D721Med (cell line): Measurements from ENCODE around the gene TLE2.
"Not testable (repeated sequence)": the region's sequence is repeated elsewhere in the genome, so short reads cannot be mapped to it uniquely, and the experiment has no call there.

Experiments
- DNase-seq: peaks from one replicate; pipeline ENCODE4 v3.0.0; 2011; ENCODE audit warnings: low spot score; ENCODE audit not compliant: insufficient read length
- FAIRE-seq: peaks from 2 replicates; lab custom pipeline; 2011; peaks lifted over from hg19 to GRCh38; lab: Jason Lieb, UNC
- CTCF ChIP-seq: IDR thresholded peaks from 2 replicates; pipeline ENCODE4 v1.5.1; 2012; ENCODE audit warnings: mild to moderate bottlenecking, control low read depth; ENCODE audit not compliant: insufficient read depth; ENCODE audit errors: missing control alignments

TLE2 gene

GRCh38 chr19:3017923-3018322 lies 11.2 kb downstream of the TLE2 start:
- DNase-seq = no peak
- TF ChIP-seq CTCF = no peak
- FAIRE-seq = no peak

- FAIRE-seq = no peak
- DNase-seq = no peak
- TF ChIP-seq CTCF = no peak
Measured at GRCh38 chr19:3015126-3016057, 13.7 kb downstream of the TLE2 start.

- no peak for DNase-seq
Measured at GRCh38 chr19:3014135-3014534, 14.9 kb downstream of the TLE2 start.

GRCh38 chr19:3013263-3013725 lies 15.8 kb downstream of the TLE2 start:
- TF ChIP-seq CTCF = no peak
- DNase-seq (no peak), FAIRE-seq (no peak)

More at GRCh38 chr19:3014135-3014534, 14.9 kb downstream of the TLE2 start:
- FAIRE-seq = no peak
- no peak for TF ChIP-seq CTCF

GRCh38 chr19:3012621-3013262 lies 16.3 kb downstream of the TLE2 start:
- DNase-seq (no peak), FAIRE-seq (no peak)
- TF ChIP-seq CTCF = no peak

- DNase-seq, FAIRE-seq: not testable (repeated sequence)
Measured at GRCh38 chr19:3012059-3012458, 17.0 kb downstream of the TLE2 start.

- FAIRE-seq = no peak
- DNase-seq = no peak
- no peak for TF ChIP-seq CTCF
Measured at GRCh38 chr19:3010871-3011270, 18.2 kb downstream of the TLE2 start.
